Measurements from ENCODE around the gene IGFBP6.
"Not testable (repeated sequence)": the region's sequence is repeated elsewhere in the genome, so short reads cannot be mapped to it uniquely, and the experiment has no call there.

IGFBP6 gene

GRCh38 chr12:53071591-53072551, 25.6 kb upstream of the IGFBP6 start:
- DNase-seq: no peak

DNA sequence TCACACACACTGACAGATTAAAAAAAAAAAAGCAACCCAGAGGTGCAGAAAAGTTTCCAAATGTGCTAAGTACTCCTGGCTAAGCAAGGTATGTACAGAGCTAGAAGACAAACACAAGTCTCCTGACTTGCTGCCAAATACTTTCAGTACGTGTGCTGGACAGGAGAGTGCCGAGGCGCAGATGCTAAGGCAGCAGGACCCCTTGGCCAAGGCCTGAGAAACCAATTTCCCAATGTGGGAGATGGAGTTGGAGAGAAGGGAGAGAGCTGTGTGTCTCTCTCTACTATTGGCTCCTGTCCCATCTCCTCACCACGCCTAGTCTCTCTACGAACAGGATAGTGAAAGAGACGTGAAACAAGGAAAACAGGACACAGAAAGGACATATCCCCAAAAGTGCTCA, 23.6 kb upstream of the IGFBP6 start:
- no peak for DNase-seq

DNA sequence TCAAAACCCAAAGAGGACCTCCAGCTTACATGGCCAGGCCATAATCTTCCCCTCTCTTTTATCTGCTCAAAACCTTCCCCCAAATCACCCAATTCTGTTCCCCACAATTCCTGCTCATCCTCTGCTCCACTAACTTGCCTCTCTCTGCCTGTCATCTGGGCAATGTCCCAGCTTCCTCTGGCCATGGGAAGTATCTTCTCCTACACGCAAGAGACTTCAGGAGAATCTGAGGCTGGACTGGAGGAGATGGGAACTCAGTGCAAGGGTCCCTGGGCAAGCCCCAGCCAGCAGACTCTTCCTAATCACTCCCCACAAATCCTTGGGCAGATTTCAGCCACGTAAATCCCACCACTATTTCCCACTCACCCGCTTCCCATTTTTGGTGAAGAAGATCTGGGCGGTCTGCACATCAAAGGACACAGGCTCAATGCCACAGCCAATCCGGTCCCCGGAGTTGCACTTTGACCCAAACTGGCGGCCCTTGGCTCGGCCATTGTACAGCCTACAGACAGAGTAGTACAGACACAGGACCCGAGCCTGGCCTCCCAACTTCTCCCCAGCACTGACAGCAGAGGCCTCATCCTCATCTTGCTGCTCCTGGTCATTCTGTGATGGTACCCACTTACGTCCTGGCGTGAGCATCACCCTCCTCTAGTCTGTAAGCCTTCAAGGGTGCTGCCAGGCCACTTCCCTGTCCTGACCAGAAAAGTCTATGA, 23.0 kb upstream of the IGFBP6 start:
- no peak for DNase-seq

- DNase-seq: no peak
Observed at GRCh38 chr12:53074999-53075370, 22.5 kb upstream of the IGFBP6 start.

DNA sequence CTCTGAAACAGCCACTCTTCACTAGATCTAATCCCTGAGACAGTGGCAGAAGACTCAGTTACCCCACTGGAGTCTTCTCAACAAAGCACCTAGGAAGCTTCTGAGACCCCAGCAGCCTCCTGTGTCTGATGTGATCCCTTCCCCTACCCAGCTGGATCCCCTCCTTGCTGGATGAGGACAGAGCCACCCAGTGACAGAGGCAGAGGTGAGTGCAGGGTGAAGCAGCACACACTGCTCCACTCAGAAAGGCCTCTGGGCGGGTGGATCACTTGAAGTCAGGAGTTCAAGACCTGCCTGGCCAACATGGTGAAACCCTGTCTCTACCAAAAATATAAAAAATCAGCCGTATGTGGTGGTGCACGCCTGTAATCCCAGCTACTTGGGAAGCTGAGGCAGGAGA, 21.0 kb upstream of the IGFBP6 start:
- DNase-seq: no peak

DNA sequence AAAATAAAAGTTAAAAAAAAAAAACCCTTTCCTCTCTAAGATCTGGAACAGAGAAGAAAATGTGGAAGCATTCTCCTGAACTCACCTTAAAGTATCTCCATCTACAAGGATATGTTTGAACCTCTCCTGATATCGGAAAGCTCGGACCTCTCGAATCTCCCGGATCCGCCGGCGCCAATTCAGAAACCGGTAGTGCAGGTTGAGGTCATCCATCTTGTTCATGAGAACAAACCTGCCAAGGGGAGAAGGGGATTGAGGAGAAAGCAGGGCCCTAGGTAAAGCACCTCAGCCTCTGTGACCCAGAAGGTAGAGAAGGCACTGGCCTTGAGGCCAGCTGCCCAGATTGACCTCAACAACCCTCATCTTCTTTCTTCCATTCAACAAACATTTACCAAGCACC, 20.4 kb upstream of the IGFBP6 start:
- no peak for DNase-seq

DNA sequence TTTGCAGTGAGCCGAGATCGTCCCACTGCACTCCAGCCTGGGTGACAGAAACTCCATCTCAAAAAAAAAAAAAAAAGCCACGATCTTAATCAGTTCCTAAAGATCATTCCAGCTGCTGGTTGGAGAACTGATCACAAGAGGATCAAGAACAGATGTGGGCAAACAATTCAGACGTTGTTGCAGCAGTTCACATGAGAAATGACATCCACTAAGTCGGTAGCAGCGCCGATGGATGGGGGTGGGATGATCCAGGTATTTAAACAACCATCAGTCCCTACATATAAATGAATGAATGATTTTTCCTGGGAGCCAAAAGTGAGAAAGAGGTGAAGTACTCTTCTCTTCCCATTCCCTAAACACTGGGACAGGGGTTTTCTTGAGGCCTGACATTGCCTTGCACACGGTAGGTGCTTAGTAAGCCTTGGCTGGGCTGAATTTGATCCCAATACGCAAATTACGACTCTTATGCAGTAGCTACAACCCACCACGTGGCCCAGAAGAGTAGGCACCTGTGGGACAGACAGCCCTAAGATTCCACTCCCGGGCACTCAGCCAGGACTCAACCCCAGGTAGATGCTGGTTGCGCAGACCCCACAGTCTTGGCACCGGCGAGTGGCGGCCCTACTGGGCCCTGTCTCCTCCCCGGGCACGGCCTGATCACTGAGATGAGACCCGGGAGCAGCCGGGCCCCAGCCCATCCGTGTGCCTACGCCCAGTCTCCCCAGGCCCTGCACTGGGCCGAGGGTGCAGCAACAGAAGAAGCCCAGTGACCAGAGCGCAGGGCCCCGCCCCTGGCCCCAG, 18.8 kb upstream of the IGFBP6 start:
- peak; percentile 61 for DNase-seq

DNA sequence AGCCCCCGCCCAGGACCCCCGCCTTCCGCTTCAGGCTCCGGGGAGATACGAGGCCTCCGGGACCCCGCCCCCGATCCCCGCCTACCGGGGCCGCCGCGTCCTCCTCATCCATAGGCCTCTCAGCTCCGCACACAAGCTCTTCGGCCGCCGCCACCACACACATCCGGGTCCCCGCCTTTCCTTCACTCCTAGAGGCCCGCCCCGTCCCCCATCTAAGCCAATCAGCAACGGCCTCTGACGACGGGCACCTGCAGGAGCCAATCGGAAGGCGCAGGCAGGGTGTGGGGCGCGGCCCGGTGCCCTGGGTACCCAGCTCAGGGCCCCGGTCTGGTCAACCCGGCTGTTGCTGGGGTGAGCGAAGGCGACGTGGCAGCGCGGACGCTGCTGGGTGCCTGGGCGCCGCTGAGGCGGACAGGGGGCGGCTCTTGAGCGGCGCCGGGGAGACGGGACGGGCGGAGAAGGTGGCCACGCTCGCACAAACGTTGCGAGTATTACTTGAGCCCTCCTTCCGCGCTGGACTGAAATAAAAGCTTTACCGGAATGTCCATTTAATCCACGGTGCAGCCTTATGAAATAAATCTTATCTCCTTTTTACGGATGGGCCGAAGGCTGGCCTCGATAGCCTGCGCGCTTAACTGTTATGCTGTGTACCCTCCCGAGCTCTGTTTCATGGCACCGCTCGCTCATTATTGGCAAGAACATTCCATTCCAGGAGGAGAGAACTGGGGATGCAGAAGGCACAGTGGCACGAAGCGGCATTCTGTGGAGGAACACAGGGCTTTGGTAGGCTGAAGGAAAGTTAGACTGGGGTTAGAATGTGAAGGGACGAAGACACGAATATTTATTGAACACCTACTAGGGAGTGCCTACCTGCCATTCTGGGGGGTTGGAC, 18.0 kb upstream of the IGFBP6 start, which contains the start of gene SPRYD3:
SPRYD3 (minus strand) TSS at position 165 of the 892 bp plus-strand sequence; CDS start at position 108, 57 bp downstream.
- peak; percentile 93 for DNase-seq

GRCh38 chr12:53082637-53083175, 14.8 kb upstream of the IGFBP6 start:
- no peak for DNase-seq

- DNase-seq: no peak
Observed at GRCh38 chr12:53086361-53086760, 11.1 kb upstream of the IGFBP6 start.

GRCh38 chr12:53090105-53090504, 7.4 kb upstream of the IGFBP6 start:
- no peak for DNase-seq

GRCh38 chr12:53090554-53090953, 6.9 kb upstream of the IGFBP6 start:
- DNase-seq: no peak

- DNase-seq: no peak
Observed at GRCh38 chr12:53091756-53092155, 5.7 kb upstream of the IGFBP6 start.

DNA sequence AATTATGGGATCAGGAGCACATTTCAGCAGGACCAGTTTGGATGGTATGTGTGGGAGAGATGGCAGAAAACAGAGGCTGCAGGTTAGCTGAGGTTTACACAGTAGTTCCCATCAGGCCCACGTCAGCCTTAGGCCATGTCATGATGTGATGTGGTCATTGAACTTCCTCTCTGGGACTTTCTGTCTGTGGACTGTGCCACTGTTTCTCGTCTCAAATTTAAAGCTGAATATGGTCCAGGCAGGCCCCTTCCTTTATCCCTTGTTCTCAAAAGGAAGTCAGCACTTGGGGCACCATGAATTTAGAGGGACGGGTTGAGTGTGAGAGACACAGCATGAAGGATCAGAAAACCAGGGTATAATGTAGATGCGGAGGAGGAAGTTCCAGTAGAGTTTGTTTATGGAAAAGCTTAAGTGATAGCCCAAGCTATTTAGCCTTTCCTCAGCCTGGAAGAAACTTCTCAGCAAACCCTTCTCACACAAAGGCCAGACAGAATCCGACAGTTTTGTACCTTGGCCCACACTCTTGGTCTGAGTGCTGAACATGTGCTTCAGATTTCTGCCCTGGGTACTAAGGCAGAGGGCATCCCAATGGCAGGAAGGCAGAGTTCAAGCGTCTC, 3.6 kb upstream of the IGFBP6 start:
- DNase-seq: no peak

DNA sequence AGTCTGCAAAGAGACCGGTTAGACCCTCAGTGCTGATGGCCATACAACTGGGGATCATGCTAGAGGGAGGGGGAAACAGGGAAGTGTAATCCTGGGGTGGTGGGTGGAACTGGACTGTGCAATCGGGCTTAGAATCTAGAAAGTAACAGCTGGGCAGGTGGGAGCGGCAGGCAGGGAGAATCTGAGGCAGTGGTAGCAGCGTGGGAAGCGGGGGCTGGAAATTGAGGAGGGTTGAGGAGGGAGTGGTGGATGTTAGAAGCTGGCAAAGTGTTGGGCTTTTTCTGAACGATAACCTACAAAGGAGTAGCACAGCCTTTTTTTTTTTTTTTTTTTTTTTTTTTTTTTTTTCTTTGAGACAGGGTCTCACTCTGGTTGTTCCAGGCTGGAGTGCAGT, 3.1 kb upstream of the IGFBP6 start:
- DNase-seq: no peak

- not testable (repeated sequence) for DNase-seq
Observed at GRCh38 chr12:53094796-53095595, 2.5 kb upstream of the IGFBP6 start.

DNA sequence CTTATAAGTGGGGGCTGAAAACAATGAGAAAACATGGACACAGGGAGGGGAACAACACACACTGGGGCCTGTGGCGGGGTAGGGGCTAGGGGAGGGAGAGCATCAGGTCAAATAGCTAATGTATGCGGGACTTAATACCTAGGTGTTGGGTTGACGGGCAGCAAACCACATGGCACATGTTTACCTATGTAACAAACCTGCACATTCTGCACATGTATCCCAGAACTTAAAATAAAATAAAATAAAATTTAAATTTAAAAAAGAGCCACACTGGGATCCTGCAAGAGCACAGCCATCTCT, 1.9 kb upstream of the IGFBP6 start:
- not testable (repeated sequence) for DNase-seq

- no peak for DNase-seq
Observed at GRCh38 chr12:53096089-53096741, 1.3 kb upstream of the IGFBP6 start.

- no peak for DNase-seq
Observed at GRCh38 chr12:53096759-53097158, 708 bp upstream of the IGFBP6 start.

DNA sequence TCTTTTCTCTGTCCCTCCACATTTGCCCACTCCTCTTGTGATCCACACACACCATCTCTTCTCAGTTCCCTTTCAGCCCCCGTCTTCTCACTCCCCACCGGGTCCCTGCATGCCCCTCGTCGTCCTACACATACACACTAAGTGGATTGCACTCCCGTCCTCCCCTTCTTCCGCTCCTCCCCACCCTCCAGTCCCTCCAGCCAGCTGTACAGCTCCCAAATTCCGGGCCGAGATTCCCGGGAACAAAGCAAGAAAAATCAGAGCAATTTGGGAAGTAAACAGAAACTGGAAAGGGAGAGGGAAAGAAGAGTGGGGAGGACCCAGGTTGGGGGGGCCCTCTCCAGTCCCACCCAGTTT, 282 bp upstream of the IGFBP6 start:
- peak; percentile 32 for DNase-seq

All from NCI-H2171 treated with DMSO at 0.1 percent for 48 hours (cell line).